HCT116 (cell line): ENCODE data around the gene MEG3. TPM values are rescaled to one million over a fixed set of nuclear protein-coding genes. Genes with fewer than 3 reads are reported as not detected.

Experiments
- ATAC-seq: fragments of 200-7000 bp; cut with Tn5 transposase; 2 replicates; pipeline ENCODE4 v1.9.1; 2020; ENCODE audit warnings: mild to moderate bottlenecking, moderate library complexity
- BruUV-seq: library from RNA; stranded (reverse); fragments of 400-500 nt; replicated peaks from 2 replicates; lab custom pipeline; 2021; lab: Mats Ljungman, UMichigan
- CTCF ChIA-PET: fragments of 300-600 bp; sonication (Branson Sonifier 250); formaldehyde crosslinking; loops from one replicate; lab custom pipeline; 2021; ENCODE audit warnings: antibody characterized with exemption; lab: Charles Lee
- POLR2A ChIA-PET: fragments of 300-600, 350-600 bp; sonication (Branson Sonifier 250); formaldehyde crosslinking; loops from one replicate; lab custom pipeline; 2021; ENCODE audit warnings: antibody characterized with exemption; lab: Charles Lee
- RAD21 ChIA-PET, 2 experiments: fragments of 300-600 bp; sonication (Branson Sonifier 250); formaldehyde crosslinking; loops; one replicate each; lab custom pipeline; 2023; ENCODE audit warnings: low total read pairs in 2 of 2; ENCODE audit not compliant: uncharacterized antibody in 2 of 2, unreplicated experiment in 2 of 2, low non-redundant PET in 1 of 2; lab: Charles Lee
- DNase-seq: peaks from one replicate; pipeline ENCODE4 v3.0.0-alpha.2; 2010; ENCODE audit warnings: low read depth, low spot score
- H2AFZ ChIP-seq: fragments of 200-600 bp; shearing (Covaris generic), sonication (generic); 2 replicates; pipeline ENCODE4 v1.6.1; 2017; ENCODE audit warnings: low read depth, mixed run types, mixed read lengths, antibody characterized with exemption, low read length; ENCODE audit not compliant: poor library complexity, severe bottlenecking
- H3K27ac ChIP-seq: 2 replicates; pipeline ENCODE4 v1.5.1; 2012; ENCODE audit warnings: low read depth, low read length
- H3K27me3 ChIP-seq: fragments of 200-600 bp; sonication (generic); 2 replicates; pipeline ENCODE4 v1.6.1; 2016; ENCODE audit warnings: mixed run types, low read length, mixed read lengths; ENCODE audit not compliant: insufficient read depth
- H3K36me3 ChIP-seq, 2 experiments: fragments of 200-500 bp in 1 of 2; fragments of 200-600 bp in 1 of 2; sonication (Bioruptor generic) in 1 of 2; sonication (generic) in 1 of 2; 2 replicates each; pipeline versions ENCODE4 v1.5.1 to v1.6.1; 2014 to 2016; ENCODE audit warnings: low read length in 2 of 2, inconsistent platforms in 1 of 2, mixed read lengths in 1 of 2, mixed run types in 1 of 2; ENCODE audit not compliant: insufficient read depth in 2 of 2, control insufficient read depth in 1 of 2
- H3K4me1 ChIP-seq, 2 experiments: fragments of 200-600 bp in 1 of 2; sonication (generic) in 1 of 2; 2 replicates each; pipeline versions ENCODE4 v1.5.1 to v1.6.1; 2012 to 2017; ENCODE audit warnings: low read length in 2 of 2, inconsistent platforms in 1 of 2, mild to moderate bottlenecking in 1 of 2, mixed read lengths in 1 of 2, mixed run types in 1 of 2, moderate library complexity in 1 of 2; ENCODE audit not compliant: insufficient read depth in 2 of 2, control insufficient read depth in 1 of 2
- H3K4me2 ChIP-seq: fragments of 200-600 bp; sonication (generic); 2 replicates; pipeline ENCODE4 v1.6.1; 2017; ENCODE audit warnings: mixed run types, low read length, mixed read lengths
- H3K4me3 ChIP-seq, 2 experiments: fragments of 200-600 bp in 1 of 2; sonication (generic) in 1 of 2; replicated peaks in 1 of 2; 2 replicates each; pipeline ENCODE4 v1.5.1; 2011 to 2016; ENCODE audit warnings: low read length in 2 of 2, control low read depth in 1 of 2, low read depth in 1 of 2, mild to moderate bottlenecking in 1 of 2, mixed read lengths in 1 of 2, mixed run types in 1 of 2
- H3K79me2 ChIP-seq: fragments of 200-600 bp; sonication (generic); 2 replicates; pipeline ENCODE4 v1.6.1; 2017; ENCODE audit warnings: mild to moderate bottlenecking, mixed run types, low read length, moderate library complexity, mixed read lengths; ENCODE audit not compliant: insufficient read depth
- H3K9ac ChIP-seq: fragments of 200-600 bp; sonication (generic); 2 replicates; pipeline ENCODE4 v1.6.1; 2016; ENCODE audit warnings: low read length, mixed read lengths
- H3K9me2 ChIP-seq: fragments of 200-600 bp; sonication (generic), shearing (Covaris generic); 2 replicates; pipeline ENCODE4 v1.6.1; 2017; ENCODE audit warnings: mixed run types, mild to moderate bottlenecking, moderate library complexity; ENCODE audit not compliant: insufficient read depth
- H3K9me3 ChIP-seq, 2 experiments: fragments of 200-500 bp in 1 of 2; fragments of 200-600 bp in 1 of 2; sonication (Bioruptor generic) in 1 of 2; sonication (generic) in 1 of 2; 2 replicates each; pipeline ENCODE4 v1.6.1; 2014 to 2017; ENCODE audit warnings: low read length in 2 of 2, mixed read lengths in 2 of 2, inconsistent platforms in 1 of 2, low read depth in 1 of 2, mild to moderate bottlenecking in 1 of 2, mixed run types in 1 of 2, moderate library complexity in 1 of 2; ENCODE audit not compliant: control insufficient read depth in 1 of 2, insufficient read depth in 1 of 2
- H4K20me1 ChIP-seq: fragments of 200-600 bp; sonication (generic), shearing (Covaris generic); 2 replicates; pipeline ENCODE4 v1.6.1; 2017; ENCODE audit warnings: mixed run types, mild to moderate bottlenecking, moderate library complexity; ENCODE audit not compliant: insufficient read depth
- CBX3 ChIP-seq: IDR thresholded peaks from 2 replicates; pipeline ENCODE4 v1.6.1; 2012; ENCODE audit warnings: low read depth
- ELF1 ChIP-seq: IDR thresholded peaks from 2 replicates; pipeline ENCODE4 v1.6.1; 2012; ENCODE audit warnings: low read depth, borderline replicate concordance
- EZH2 ChIP-seq: fragments of 200-600 bp; sonication (generic); IDR thresholded peaks from 2 replicates; pipeline ENCODE4 v1.6.1; 2017; ENCODE audit warnings: antibody characterized with exemption, mixed run types
- EZH2phosphoT487 ChIP-seq: fragments of 200-600 bp; IDR thresholded peaks from 2 replicates; pipeline ENCODE4 v1.6.1; 2018; ENCODE audit warnings: antibody characterized with exemption, borderline replicate concordance
- JUND ChIP-seq: IDR thresholded peaks from 2 replicates; pipeline ENCODE4 v1.6.1; 2012
- RAD21 ChIP-seq: IDR thresholded peaks from 2 replicates; pipeline ENCODE4 v1.6.1; 2012; ENCODE audit warnings: low read depth, mild to moderate bottlenecking
- REST ChIP-seq: IDR thresholded peaks from 2 replicates; pipeline ENCODE4 v1.6.1; 2012; ENCODE audit warnings: low read depth
- SP1 ChIP-seq: IDR thresholded peaks from 2 replicates; pipeline ENCODE4 v1.6.1; 2012; ENCODE audit warnings: low read depth
- TCF7L2 ChIP-seq: IDR thresholded peaks from 2 replicates; pipeline ENCODE4 v1.7.0; 2011; ENCODE audit warnings: borderline replicate concordance, inconsistent platforms; ENCODE audit not compliant: insufficient read depth, insufficient read length; ENCODE audit errors: extremely low read depth
- YY1 ChIP-seq: IDR thresholded peaks from 2 replicates; pipeline ENCODE4 v1.6.1; 2011; ENCODE audit warnings: low read length, low read depth, moderate library complexity, mild to moderate bottlenecking; ENCODE audit not compliant: insufficient replicate concordance; ENCODE audit errors: extremely low read depth
- ZBTB33 ChIP-seq: IDR thresholded peaks from 2 replicates; pipeline ENCODE4 v1.6.1; 2011; ENCODE audit warnings: mild to moderate bottlenecking, low read length, moderate library complexity; ENCODE audit not compliant: insufficient replicate concordance; ENCODE audit errors: extremely low read depth
- ZFX ChIP-seq: fragments of 450-650 bp; IDR thresholded peaks from 2 replicates; pipeline ENCODE4 v1.6.1; 2017
- intact Hi-C: fragments of 100-400 bp; cut with micrococcal nuclease; formaldehyde crosslinking; loops from 2 replicates; pipeline ENCODE4 v1.10.0; 2022
- total RNA-seq: library from RNA; stranded (reverse); gene quantifications from one replicate; pipeline ENCODE4 v1.2.1, GENCODE V29; 2021; ENCODE audit not compliant: unreplicated experiment

MEG3 gene
- total RNA-seq, 1 experiment from 2014 or later = 2.5 TPM

- no peak for TF ChIP-seq RAD21
Measured at GRCh38 chr14:100866666-100867630, 41.0 kb downstream of the MEG3 start (continued).

DNA sequence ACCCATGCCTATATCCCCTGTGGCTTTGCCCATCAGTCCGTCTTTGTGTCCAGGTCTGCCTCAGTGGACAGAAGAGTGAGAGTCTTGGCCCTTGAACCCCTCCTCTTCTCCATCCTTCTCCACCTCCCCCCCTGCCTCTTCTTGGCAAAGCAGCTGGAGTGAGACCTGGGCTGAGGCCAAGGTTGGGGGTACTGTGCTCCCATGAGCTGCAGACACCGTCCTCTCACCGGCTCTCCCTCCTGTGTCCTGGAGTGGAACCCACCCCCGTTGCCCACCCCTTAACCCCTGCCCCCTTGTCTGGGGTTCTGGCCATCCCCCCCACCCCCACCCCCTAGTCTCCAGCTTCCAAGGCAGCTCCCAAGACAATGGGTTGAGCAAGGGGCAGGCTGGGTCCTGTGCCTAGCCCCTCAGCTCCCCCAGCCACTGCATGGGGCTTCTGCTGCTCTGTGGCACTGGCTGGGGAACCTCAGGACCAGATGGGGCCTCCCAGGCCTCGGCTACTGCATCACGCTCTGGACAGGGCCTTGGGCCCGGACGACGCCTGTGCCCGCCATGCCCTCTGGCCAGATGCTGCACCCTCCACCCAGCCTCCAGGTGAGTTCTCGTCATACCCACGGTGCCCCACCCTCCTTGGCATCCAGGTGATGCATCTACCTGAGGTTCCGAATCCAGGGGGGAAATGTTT, 41.9 kb downstream of the MEG3 start:
- H4K20me1 ChIP-seq = no peaks in the 10 kb centered on the region
- POLR2A ChIA-PET = no interaction called here

More for the DNA sequence above, 41.9 kb downstream of the MEG3 start:
- no TSS peak for BruUV-seq
- intact Hi-C loops = no loop called here
- ChIA-PET CTCF (no interaction called here), RAD21 (no interaction called here)
- Histone ChIP-seq H3K4me3 (no peak overlapping the region), H3K4me2 (no peak overlapping the region), H3K9ac (no peak overlapping the region), H3K9me3 (no peaks in the 10 kb centered on the region), H3K4me1 (peaks cover 0 to 26% of the 10 kb centered on the region in 2 experiments; a peak in 2 of 4 replicates), H3K79me2 (no peaks in the 10 kb centered on the region), H3K9me2 (no peaks in the 10 kb centered on the region), H3K36me3 (no peaks in the 10 kb centered on the region), H3K27ac (no peak overlapping the region), H3K27me3 (no peaks in the 10 kb centered on the region; the same call in 1 of the 2 replicates), H2AFZ (no peak overlapping the region)
- no peak for DNase-seq
- no peak for ATAC-seq
- TF ChIP-seq CBX3 (no peak), ZFX (no peak), ELF1 (no peak), YY1 (no peak), SP1 (no peak), REST (no peak), EZH2 (no peak), RAD21 (no peak), JUND (no peak), ZBTB33 (no peak), TCF7L2 (no peak), EZH2phosphoT487 (no peak)
